GM23248 (cell line): ENCODE results near the gene IGF1R. TPM values are rescaled to one million over a fixed set of nuclear protein-coding genes. Genes with fewer than 3 reads are reported as not detected.

ENCODE experiments used
- DNase-seq: peaks from one replicate; pipeline ENCODE4 v3.0.0-alpha.2; 2015
- H2AFZ ChIP-seq: fragments of 200-600 bp; sonication (generic); 2 replicates; pipeline ENCODE4 v1.6.1; 2016; ENCODE audit warnings: antibody characterized with exemption
- H3F3A ChIP-seq: fragments of 200-600 bp; sonication (generic); 2 replicates; pipeline ENCODE4 v1.6.1; 2016; ENCODE audit warnings: mild to moderate bottlenecking, antibody characterized with exemption, mixed run types; ENCODE audit not compliant: insufficient read depth
- H3K27ac ChIP-seq: fragments of 200-600 bp; sonication (generic); 2 replicates; pipeline ENCODE4 v1.5.1; 2016; ENCODE audit warnings: mild to moderate bottlenecking
- H3K27me3 ChIP-seq: fragments of 200-600 bp; sonication (generic); replicated peaks from 2 replicates; pipeline ENCODE4 v1.6.1; 2016; ENCODE audit warnings: mild to moderate bottlenecking; ENCODE audit not compliant: insufficient read depth
- H3K36me3 ChIP-seq: fragments of 200-600 bp; sonication (generic); 2 replicates; pipeline ENCODE4 v1.6.1; 2016; ENCODE audit warnings: low read depth, mild to moderate bottlenecking
- H3K4me1 ChIP-seq: fragments of 200-600 bp; sonication (generic); 2 replicates; pipeline ENCODE4 v1.6.1; 2016; ENCODE audit warnings: mild to moderate bottlenecking; ENCODE audit not compliant: insufficient read depth
- H3K4me2 ChIP-seq: fragments of 200-600 bp; sonication (generic); one replicate; pipeline ENCODE4 v1.6.1; 2016; ENCODE audit warnings: mild to moderate bottlenecking; ENCODE audit not compliant: unreplicated experiment
- H3K4me3 ChIP-seq: fragments of 200-600 bp; sonication (generic); 2 replicates; pipeline ENCODE4 v1.5.1; 2016; ENCODE audit warnings: mild to moderate bottlenecking
- H3K79me2 ChIP-seq: fragments of 200-600 bp; sonication (generic); 2 replicates; pipeline ENCODE4 v1.6.1; 2016; ENCODE audit warnings: mild to moderate bottlenecking; ENCODE audit not compliant: insufficient read depth
- H3K9ac ChIP-seq: fragments of 200-600 bp; sonication (generic); 2 replicates; pipeline ENCODE4 v1.6.1; 2016; ENCODE audit warnings: mild to moderate bottlenecking
- H3K9me2 ChIP-seq: fragments of 200-600 bp; sonication (generic); 2 replicates; pipeline ENCODE4 v1.6.1; 2016; ENCODE audit warnings: mixed run types, mild to moderate bottlenecking, moderate library complexity; ENCODE audit not compliant: insufficient read depth
- H3K9me3 ChIP-seq: fragments of 200-600 bp; sonication (generic); one replicate; pipeline ENCODE4 v1.6.1; 2017; ENCODE audit warnings: low read depth
- H4K20me1 ChIP-seq: fragments of 200-600 bp; sonication (generic); 2 replicates; pipeline ENCODE4 v1.6.0; 2016; ENCODE audit not compliant: insufficient read depth
- EZH2 ChIP-seq: fragments of 200-600 bp; sonication (generic); IDR thresholded peaks from 2 replicates; pipeline ENCODE4 v1.6.1; 2018; ENCODE audit warnings: antibody characterized with exemption, mild to moderate bottlenecking; ENCODE audit not compliant: insufficient read depth, poor library complexity, severe bottlenecking
- EZH2phosphoT487 ChIP-seq: fragments of 200-600 bp; sonication (generic); IDR thresholded peaks from 2 replicates; pipeline ENCODE4 v1.6.1; 2018; ENCODE audit warnings: antibody characterized with exemption, moderate library complexity, mild to moderate bottlenecking, low read depth; ENCODE audit not compliant: insufficient read depth
- WGBS, 2 experiments: methylation state at CpG; one replicate each; pipeline ENCODE4 v1.1.6; 2015 to 2017; ENCODE audit warnings: low lambda C conversion rate in 2 of 2, low coverage in 1 of 2; ENCODE audit errors: missing lambda C conversion rate in 2 of 2; 5-methylcytosine and 5-hydroxymethylcytosine counted together
- in situ Hi-C: fragments of 300-500 bp; cut with MboI; formaldehyde crosslinking; loops from 2 replicates; pipeline ENCODE4 v1.15.0; 2020
- polyA plus RNA-seq: library from polyadenylated mRNA; unstranded; fragments of >200 nt; fragmentation: Nextera tagmentation; extraction: Ambion mirVana; gene quantifications from 2 replicates; pipeline ENCODE4 v1.2.1, GENCODE V29; 2016
- total RNA-seq: library from RNA; depleted of rRNA; stranded (reverse); fragments of >200 nt; shearing (Covaris generic); gene quantifications from 2 replicates; pipeline ENCODE4 v1.2.3, GENCODE V29; 2014

The IGF1R gene
- total and polyA plus RNA-seq, 2 experiments from 2014 or later, result 22.0 to 48.6 TPM

GRCh38 chr15:98643115-98643514 is 5.2 kb upstream of the IGF1R start:
- 63 to 67% methylated on average over 4 of the region's 4 CpGs for WGBS, 2 experiments
- Histone ChIP-seq H2AFZ (no peak overlapping the region), H3K9ac (no peak overlapping the region), H3K36me3 (no peaks in the 10 kb centered on the region), H3K4me2 (no peak overlapping the region), H3K27ac (no peak overlapping the region), H3K27me3 (peaks cover 79% of the 10 kb centered on the region), H3K9me3 (no peaks in the 10 kb centered on the region), H3K4me1 (no peaks in the 10 kb centered on the region; the same call in 1 of the 2 replicates), H4K20me1 (no peaks in the 10 kb centered on the region), H3K4me3 (no peak overlapping the region), H3K79me2 (no peaks in the 10 kb centered on the region), H3K9me2 (no peaks in the 10 kb centered on the region), H3F3A (0 out of 2 replicates have a peak, but pooled peaks cover 7% of the 10 kb centered on the region)
- TF ChIP-seq EZH2 (no peak), EZH2phosphoT487 (no peak)
- in situ Hi-C loops, result loop anchor here (10.0 kb wide), 2 partner anchors 128 to 198 kb away; no protein-coding TSS in a partner anchor
- no peak for DNase-seq

GRCh38 chr15:98646546-98647025 is 1.8 kb upstream of the IGF1R start:
- H3K4me1 ChIP-seq, result no peaks in the 10 kb centered on the region; the same call in 1 of the 2 replicates
- H3K4me3 ChIP-seq, result peak overlapping the region; percentile 90
- H2AFZ ChIP-seq, result peak overlapping the region; percentile 94
- H3K27me3 ChIP-seq, result peaks cover 45% of the 10 kb centered on the region
- H3K27ac ChIP-seq, result no peak overlapping the region
- H3K9ac ChIP-seq, result peak overlapping the region; percentile 78; the same call in 1 of the 2 replicates
- 12 to 13% methylated on average over 7 of the region's 7 CpGs for WGBS, 2 experiments
- no peaks in the 10 kb centered on the region for H4K20me1 ChIP-seq
- H3K79me2 ChIP-seq, result peaks cover 23% of the 10 kb centered on the region
- peak overlapping the region; percentile 92 for H3K4me2 ChIP-seq
- no peak for DNase-seq
- no peaks in the 10 kb centered on the region for H3K9me2 ChIP-seq
- H3K9me3 ChIP-seq, result no peaks in the 10 kb centered on the region
- no peak for TF ChIP-seq EZH2phosphoT487
- no peak for TF ChIP-seq EZH2
- in situ Hi-C loops, result loop anchor here (10.0 kb wide), 2 partner anchors 132 to 202 kb away; no protein-coding TSS in a partner anchor
- peaks cover 12% of the 10 kb centered on the region; the same call in 1 of the 2 replicates for H3F3A ChIP-seq
- H3K36me3 ChIP-seq, result no peaks in the 10 kb centered on the region

- H3K27ac ChIP-seq, result no peak overlapping the region
- in situ Hi-C loops, result loop anchor here (10.0 kb wide), 2 partner anchors 132 to 202 kb away; no protein-coding TSS in a partner anchor
- peaks cover 5% of the 10 kb centered on the region for H3K4me1 ChIP-seq
- H4K20me1 ChIP-seq, result no peaks in the 10 kb centered on the region
- H3K4me2 ChIP-seq, result peak overlapping the region; percentile 92
- DNase-seq, result peak; percentile 70
- H3K9me2 ChIP-seq, result no peaks in the 10 kb centered on the region
- peak overlapping the region; percentile 90 for H3K4me3 ChIP-seq
- H3K9ac ChIP-seq, result peak overlapping the region; percentile 78
- H2AFZ ChIP-seq, result peak overlapping the region; percentile 94
- TF ChIP-seq EZH2phosphoT487 (no peak), EZH2 (peak; percentile 53)
- 2% methylated on average over 47 to 57 of the region's 77 CpGs for WGBS, 2 experiments
- peaks cover 39% of the 10 kb centered on the region for H3K27me3 ChIP-seq
- H3K9me3 ChIP-seq, result no peaks in the 10 kb centered on the region
- peaks cover 29% of the 10 kb centered on the region for H3K79me2 ChIP-seq
- H3K36me3 ChIP-seq, result no peaks in the 10 kb centered on the region
- peaks cover 18% of the 10 kb centered on the region for H3F3A ChIP-seq
These were observed 1.1 kb upstream of the IGF1R start for GRCh38 chr15:98647026-98647773.

- in situ Hi-C loops, result loop anchor here (10.0 kb wide), 2 partner anchors 134 to 204 kb away; no protein-coding TSS in a partner anchor
- Histone ChIP-seq H3K9me3 (no peaks in the 10 kb centered on the region), H3K27me3 (peaks cover 30% of the 10 kb centered on the region), H3F3A (peaks cover 35% of the 10 kb centered on the region), H3K9ac (peak overlapping the region; percentile 89), H3K27ac (peak overlapping the region; percentile 86), H3K79me2 (peaks cover 46% of the 10 kb centered on the region), H3K4me2 (peak overlapping the region; percentile 99), H3K9me2 (no peaks in the 10 kb centered on the region), H3K36me3 (no peaks in the 10 kb centered on the region), H2AFZ (peak overlapping the region; percentile 71; the same call in 1 of the 2 replicates), H3K4me3 (peak overlapping the region; percentile 86), H3K4me1 (peaks cover 22% of the 10 kb centered on the region), H4K20me1 (no peaks in the 10 kb centered on the region; the same call in 1 of the 2 replicates)
- 1% methylated on average over 27 to 90 of the region's 121 CpGs for WGBS, 2 experiments
- DNase-seq, result peak; percentile 78
- no peak for TF ChIP-seq EZH2
- TF ChIP-seq EZH2phosphoT487, result no peak
These were observed 524 bp downstream of the IGF1R start for GRCh38 chr15:98648654-98649471.
